ENCODE measurements around the gene TSPAN4.

TSPAN4 gene

DNA sequence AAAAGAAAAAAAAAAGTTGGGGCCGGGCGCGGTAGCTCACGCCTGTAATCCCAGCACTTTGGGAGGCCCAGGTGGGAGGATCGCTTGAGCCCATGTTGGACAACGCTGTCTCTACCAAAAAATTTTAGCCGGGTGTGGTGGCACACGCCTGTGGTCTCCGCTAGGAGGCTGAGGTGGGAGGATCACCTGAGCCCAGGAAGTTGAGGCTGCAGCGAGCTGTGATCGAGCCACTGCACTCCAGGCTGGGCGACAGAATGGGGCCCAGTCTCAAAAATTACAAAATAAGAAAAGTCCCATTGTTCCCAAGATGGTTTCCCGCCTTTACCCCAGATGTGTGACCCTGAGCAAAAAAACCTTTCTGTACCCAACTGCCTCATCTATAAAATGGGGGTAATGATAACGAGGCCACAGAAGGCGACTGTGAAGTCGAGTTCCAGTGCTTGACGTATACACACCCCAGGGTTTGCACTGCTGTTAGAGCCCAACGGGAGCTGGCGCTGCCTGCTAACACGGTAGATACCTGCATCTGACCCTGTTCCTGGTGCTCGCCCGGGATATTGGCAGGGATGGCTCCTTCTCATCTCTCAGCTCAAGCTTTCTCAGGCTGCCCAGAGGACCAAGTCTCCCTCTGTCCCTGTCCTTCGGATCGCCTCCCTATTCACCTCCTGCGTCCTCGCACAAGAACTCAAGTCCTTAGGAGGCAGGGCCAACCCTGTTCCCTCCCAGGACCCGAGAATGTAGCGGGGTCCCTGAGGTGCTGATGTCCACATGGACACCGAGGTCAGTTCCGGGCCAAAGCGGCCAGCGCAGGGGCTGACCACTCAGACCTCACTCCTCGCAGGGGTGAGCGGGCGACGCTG is 34.0 kb upstream of the TSPAN4 start:
- no peak for DNase-seq

DNA sequence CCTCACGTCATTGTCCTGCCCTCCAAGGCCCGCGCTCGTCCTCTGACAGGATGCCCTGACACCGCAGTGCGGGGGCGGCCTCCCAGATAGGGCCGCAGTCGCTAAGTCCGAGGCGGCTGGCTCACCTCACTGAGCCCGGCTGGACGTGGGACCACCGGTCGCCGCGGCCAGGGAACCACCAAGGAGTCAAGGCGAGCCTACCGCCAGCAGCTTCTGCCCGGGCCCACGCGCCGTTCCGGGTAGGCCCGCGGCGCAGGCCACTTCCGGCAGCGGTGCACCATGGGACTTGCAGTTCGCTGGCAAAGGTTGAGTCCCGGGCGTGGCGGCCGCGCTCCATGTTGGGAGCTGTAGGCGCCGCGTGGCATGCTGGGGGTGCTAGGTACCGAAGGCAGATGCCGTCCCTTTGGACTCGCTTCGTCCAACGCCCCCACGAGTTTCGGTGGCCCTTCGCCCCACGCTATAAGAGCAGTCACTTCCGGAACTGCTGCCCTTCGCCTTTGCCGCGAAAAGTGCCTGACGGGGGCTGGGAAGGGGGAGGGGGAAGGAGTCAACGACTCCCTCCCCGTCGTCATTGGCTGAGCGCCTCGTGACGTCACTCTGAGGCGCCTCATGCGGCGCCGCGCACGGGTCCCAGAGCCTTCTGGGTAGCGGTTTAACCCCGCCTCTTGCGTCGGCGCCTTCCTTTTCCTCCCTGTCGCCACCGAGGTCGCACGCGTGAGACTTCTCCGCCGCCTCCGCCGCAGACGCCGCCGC is 33.2 kb upstream of the TSPAN4 start, which contains the start of gene RPLP2:
RPLP2 (plus strand) TSS at position 681 of the 753 bp plus-strand sequence. CDS start 268 bp downstream, outside the sequence.
- DNase-seq = peak; percentile 95 to 98 (median 96)

DNA sequence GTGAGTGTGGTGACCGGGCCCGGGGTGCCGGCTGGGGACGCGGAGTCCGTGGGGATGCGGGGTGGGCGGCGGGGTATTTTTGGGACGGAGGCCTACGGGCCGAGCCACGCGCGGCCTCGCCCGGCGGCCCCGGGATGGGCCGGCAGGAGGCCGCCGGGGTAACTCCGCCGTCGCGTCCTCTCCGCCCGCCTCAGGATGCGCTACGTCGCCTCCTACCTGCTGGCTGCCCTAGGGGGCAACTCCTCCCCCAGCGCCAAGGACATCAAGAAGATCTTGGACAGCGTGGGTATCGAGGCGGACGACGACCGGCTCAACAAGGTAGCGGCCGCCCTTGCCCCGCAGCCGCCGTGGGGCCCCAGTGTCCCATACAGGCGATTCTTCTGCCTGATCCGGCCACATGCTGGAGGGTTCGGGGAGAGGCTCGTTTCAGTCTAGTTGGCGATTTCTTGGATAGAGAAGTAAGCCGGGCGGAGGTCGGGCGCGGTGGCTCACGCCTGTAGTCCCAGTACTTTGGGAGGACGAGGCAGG is 32.5 kb upstream of the TSPAN4 start:
- DNase-seq = no peak

DNA sequence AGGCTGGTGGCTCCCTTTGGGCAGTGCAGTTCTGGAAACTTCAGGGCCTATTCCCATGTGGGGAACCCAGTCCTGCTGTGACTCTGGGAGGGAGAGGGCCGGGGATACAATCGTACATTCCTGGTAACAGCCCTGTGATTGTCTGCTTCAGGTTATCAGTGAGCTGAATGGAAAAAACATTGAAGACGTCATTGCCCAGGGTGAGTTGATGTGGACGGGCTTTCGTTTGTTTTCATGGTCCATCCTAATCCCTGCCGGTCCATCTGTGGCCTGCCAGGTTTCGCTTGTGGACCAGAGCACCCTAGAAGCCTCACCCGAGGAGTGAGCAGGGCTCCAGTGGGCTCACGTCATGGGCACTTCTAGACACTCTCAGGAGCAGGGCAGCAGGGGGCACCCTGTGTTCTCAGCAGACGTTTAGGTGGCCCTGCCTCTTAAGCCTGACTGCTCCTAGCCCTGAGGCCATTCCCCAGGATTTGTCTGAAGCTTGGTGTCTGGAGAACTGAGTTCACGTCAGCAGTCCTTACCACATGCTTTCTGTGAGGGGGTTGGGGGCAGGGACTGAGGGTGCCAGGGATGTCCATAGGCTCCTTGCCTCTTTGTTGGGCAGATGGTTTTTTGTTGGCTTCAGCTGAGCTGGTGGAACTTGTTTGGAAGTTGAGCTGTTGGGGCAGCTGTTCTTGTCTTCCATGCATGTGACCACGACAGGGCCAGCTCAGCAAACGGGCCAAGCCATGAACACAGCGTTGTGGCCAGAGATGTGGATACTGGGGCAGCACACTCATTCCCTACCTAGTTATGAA is 31.0 kb upstream of the TSPAN4 start:
- no peak for DNase-seq

DNA sequence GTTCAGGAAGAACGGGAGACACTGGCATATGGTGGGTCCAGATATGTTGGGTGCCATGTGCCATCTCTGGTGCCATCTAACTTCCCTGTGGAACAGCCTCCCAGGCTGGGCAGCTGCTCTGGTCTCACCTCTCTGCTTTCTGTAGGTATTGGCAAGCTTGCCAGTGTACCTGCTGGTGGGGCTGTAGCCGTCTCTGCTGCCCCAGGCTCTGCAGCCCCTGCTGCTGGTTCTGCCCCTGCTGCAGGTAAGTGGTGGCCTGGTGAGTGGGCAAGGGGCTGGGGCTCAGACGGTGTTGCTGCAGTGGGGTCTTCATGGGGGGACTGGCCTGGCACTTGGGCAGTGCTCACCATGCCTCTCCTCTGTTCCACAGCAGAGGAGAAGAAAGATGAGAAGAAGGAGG is 30.3 kb upstream of the TSPAN4 start:
- DNase-seq = no peak

DNA sequence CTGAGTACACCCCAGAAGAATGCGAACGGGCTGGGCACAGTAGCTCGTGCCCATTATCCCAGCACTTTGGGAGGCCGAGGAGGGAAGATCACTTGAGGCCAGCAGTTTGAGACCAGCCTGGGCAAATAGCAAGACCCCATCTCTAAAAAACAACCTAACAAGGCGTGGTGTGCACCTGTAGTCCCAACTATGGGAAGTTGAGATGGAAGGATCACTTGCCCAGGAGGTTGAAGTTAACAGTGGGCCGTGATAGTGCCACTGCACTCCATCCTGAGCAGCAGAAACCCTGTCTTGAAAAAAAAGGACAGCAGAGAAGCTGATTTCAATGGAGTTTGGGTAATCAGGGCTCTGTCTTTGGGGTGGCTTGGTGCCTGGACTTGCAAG is 29.6 kb upstream of the TSPAN4 start:
- no peak for DNase-seq

DNA sequence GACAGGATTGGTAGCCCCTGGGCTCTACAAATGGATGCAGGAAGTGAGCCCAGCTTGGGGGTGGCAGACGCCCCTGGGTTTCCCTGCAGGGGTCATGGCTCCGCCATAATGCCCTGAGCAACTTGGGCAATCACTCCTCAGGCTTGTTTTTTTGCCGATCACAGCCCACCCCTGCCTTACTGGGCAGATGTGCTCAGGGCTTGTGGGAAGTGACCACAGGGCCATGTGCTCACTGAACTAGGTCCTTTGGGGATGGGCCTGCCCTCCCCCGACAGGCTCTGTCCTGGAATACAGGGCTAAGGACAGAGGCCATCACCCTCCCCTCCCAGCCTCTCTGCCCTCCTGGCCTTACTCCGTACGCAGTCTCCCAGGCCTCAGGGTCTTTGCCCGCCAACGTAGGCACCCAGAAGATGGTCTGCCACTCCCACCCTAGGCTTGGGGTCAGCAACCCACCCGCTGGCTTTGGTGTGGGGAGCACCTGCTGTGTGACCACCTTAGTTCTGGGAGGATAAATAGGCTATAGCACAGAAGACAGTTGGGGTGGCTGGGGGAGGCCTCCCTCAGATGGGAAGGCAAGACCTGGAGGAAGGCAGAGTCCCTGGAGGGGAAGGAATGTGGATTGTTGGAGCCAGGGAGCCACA is 29.1 kb upstream of the TSPAN4 start:
- DNase-seq = no peak

DNA sequence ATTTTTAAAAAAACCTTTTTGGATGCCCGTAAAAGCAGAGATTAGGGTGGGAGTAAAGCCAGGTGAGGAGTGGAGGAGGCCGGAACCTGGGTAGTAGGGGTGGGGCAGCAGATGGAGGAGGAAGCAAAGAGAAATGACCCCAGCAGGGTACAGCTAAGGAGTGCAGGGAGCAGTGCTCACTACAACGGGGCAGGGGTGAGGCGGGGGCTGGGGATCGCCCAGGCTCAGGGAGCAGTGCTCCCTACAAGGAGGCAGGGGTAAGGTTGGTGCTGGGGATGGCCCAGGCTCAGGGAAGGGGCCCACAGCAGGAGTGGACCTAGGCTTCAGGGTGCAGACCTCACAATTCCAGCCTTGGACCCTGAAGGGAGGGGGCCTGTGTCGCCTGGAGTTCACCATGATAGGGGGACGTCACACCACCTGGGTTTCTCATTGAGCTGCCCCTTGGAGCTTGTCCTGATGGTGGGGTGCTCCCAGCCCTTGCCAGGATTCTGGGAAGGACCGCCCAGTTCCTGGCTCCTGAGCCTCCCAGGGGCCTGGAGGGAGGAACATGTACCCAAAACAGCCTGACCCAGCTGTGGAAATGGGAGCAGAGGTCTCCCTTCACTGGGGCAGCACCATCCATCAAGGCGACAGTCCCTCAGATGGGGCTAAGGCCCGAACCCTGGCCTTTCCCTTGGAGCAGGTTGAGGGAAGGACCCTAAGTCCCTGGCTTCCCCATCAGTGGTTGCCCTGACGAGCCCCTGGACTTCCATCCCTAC is 26.8 kb upstream of the TSPAN4 start:
- DNase-seq = no peak

DNA sequence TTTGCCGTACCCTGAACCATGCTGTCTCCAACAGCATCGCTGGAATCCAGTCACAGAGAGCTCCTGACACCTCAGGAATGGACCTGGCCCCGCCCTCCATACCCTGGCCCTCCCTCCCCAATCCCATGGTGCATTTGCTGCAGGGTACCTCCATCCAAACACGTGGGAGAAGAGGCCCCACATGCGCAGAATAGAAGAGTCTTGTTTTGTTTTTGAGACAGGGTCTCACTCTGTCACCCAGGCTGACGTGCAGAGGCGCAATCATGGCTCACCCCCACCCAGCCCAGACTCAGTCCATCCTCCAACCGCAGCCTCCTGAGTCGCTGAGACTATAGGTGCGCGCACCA is 26.2 kb upstream of the TSPAN4 start:
- no peak for DNase-seq

DNA sequence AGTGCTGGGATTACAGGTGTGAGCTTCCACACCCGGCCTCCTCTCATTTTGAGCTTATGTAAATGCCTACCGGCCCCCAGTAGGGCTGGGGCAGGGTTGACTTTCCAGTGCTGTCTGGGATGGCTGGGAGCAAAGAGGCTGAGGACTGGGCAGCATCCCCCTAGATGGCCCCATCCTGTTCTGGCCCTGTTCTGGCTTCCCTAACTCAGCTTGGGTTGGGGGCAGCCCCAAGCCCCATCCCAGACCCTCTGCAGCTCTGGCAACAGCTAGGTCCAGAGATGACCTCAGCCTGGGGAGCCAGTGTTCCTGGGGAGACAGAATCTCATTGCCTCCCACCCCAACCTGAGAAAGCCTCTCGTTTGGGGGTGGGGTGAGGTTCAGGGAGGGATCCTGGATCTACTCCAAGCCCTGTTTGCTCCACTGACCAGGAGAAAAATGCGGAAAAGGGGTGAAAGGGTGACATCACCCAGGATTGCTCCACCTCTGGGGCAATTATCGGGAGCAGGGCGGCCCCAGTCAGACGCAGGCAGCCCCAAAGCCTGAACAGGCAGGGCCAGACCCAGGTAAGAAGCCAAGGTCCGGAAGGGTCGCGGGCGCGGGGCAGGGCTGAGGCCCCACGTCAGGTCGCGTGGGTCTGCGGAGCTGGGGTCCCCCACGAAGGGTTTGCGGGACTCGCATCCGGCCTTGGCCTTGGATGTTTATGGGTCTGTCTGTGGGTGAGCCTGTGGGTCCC is 24.1 kb upstream of the TSPAN4 start, which contains the start of gene PNPLA2:
PNPLA2 (plus strand) TSS at position 519 of the 733 bp plus-strand sequence. CDS start 805 bp downstream, outside the sequence.
- DNase-seq = no peak

DNA sequence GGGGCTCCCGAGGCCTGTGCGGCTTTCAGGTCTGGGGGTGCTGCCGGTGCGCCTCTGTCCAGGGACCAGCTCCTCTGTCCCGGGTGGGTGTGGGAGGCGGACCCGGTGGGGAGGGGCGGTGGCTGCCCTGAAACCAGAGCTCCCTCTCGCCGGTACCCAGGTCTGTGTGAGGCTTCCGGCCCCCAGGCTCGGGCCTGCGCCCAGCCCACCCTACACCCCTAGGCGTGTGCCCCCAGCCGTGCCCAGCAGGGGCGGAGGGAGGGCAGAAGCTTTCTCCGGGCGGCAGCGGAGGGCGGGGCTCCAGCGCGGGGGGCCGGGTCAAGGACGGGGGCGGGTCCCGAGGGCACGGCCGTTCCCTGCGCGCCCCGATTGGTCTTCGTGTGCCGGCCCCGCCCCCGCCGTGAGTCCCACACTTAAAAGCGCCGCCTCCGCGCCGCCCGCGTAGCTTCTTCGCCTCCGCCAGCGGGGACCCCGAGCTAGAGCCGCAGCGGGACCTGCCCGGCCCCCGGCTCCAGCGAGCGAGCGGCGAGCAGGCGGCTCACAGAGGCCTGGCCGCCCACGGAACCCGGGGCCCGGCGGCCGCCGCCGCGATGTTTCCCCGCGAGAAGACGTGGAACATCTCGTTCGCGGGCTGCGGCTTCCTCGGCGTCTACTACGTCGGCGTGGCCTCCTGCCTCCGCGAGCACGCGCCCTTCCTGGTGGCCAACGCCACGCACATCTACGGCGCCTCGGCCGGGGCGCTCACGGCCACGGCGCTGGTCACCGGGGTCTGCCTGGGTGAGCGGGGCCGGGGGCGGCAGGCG is 23.3 kb upstream of the TSPAN4 start:
- DNase-seq = peak; percentile 85 to 91 (median 88)

DNA sequence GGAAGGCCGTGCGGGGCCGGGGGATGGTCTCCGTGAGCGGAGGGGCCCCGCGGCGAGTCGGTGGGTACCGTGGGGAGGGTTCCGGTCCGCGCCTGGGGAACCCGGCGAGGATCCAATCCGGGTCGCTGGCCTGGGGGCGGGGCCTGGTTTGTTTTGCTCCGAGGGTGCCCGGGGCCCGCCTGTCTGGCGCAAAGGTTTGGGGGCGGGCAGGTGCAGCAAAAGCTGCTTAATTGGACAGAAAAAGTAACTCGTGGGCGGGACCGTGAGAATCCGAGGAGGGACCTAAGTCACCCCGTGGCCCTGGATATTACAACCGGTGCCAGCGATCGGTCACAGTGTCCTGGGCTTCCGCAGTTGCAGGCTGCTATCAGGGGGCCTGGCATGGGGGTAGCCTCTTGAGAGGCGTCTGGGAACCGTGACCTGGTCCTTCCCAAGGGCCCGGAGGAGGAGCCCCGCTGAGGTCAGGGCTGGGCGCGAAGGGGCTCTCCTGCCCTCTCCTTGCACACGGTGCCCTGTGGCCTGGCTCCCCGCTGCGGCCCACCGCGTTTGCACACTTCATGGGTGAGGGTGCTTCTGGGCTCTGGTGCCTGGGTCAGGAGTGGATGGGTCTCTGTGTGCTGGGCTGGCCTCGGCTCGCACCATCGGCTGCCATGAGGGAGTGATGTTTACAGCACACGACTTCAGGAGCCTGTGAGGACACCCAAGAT is 22.6 kb upstream of the TSPAN4 start:
- peak; percentile 84 to 96 (median 90) for DNase-seq

DNA sequence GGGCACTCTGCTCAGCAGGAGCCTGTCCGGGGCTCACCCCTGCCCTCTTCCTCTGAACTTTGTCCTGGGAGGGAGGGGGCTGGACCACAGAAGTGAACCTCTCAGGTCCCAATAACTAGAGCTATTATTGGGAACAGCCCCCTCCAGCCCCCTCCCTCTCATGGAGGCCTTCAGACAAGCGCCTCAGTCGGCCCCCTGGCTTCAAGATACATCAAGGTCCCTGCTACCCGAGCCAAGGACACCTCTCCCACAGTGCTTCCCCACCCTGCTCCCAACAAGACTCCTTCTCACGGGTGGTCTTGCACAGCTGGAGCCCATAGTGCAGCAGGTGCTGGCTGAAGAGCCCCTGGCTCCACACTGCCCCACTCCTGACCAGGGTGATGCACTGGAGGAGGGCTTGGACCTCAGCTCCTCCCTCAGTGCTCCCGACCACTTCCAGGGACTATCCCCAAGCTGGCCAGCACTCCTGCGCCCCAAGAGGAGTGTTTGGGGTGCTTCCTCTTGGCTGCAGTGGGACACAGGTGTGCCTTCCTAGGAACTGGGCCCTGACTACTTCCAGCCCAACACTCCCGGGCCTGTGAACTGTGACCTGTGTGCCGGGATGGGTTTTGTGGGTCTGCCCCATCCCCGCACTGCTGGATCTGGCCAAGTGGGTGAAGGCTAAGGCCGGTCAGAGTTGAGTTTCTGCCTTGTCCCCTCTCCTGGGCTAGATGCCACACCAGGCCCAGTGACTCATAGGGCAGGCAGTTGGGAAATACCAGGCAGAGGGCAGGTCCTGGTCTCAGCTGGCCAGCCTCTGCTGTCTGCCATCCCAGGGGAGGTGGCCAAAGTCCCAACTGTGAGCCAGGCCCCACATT is 21.8 kb upstream of the TSPAN4 start:
- DNase-seq = no peak

DNA sequence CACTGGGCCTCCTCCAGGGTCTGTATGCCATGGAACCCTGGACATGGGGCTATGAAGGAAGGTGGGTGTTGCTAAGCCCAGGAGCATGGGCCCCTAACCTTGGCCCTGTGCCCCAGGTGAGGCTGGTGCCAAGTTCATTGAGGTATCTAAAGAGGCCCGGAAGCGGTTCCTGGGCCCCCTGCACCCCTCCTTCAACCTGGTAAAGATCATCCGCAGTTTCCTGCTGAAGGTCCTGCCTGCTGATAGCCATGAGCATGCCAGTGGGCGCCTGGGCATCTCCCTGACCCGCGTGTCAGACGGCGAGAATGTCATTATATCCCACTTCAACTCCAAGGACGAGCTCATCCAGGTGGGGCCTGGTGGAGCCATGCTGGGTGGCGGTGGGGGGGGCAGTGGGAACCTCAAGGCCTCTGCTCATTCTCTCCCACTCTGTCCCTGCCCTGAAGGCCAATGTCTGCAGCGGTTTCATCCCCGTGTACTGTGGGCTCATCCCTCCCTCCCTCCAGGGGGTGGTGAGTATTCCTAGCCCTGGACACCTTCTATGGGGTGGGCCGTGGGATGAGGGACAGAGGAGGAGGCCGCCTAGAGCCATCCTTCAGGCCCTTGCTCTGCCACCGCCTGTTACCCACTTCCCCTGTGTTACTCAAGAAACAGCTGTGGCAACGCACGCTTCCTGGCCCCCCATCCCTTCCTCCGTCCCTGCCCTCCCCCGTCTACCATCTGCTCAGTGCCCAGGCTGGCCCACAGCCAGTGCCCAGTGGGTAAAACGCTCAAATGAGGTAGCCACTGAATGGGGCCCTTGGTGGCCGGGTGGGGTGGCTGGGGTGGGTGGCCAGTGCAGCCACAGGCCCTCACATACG is 20.9 kb upstream of the TSPAN4 start:
- DNase-seq = no peak

DNA sequence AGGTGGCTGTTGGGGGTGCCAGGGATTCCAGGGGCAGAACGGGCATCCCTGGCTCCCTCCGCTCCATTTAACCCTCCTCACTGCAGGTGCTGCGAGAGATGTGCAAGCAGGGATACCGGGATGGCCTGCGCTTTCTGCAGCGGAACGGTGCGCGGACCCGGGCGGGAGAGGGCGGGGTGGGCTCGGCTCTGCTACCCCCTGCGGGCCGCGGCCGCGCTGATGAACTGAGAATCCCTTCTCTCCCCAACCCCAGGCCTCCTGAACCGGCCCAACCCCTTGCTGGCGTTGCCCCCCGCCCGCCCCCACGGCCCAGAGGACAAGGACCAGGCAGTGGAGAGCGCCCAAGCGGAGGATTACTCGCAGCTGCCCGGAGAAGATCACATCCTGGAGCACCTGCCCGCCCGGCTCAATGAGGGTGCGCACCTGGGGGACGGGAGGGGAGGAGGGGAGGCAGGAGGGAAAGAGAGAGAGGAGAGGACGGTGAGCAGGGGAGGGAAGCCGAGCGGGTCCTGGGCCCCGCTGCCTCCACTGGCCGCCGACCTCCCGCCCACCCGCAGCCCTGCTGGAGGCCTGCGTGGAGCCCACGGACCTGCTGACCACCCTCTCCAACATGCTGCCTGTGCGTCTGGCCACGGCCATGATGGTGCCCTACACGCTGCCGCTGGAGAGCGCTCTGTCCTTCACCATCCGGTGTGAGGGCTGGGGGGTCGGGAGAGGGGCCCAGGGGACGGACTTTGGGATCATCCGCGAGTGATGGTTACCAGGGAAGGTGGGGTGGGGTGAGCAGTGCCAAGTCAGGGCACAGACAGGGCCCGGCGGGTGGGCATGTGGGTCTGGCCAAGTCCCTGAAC is 19.0 kb upstream of the TSPAN4 start:
- no peak for DNase-seq

DNA sequence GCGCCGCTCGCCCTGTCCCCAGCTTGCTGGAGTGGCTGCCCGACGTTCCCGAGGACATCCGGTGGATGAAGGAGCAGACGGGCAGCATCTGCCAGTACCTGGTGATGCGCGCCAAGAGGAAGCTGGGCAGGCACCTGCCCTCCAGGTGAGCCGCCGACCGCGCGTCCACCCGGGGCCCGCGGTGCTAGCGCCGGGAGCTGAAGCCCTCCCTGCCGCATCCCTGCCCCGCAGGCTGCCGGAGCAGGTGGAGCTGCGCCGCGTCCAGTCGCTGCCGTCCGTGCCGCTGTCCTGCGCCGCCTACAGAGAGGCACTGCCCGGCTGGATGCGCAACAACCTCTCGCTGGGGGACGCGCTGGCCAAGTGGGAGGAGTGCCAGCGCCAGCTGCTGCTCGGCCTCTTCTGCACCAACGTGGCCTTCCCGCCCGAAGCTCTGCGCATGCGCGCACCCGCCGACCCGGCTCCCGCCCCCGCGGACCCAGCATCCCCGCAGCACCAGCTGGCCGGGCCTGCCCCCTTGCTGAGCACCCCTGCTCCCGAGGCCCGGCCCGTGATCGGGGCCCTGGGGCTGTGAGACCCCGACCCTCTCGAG is 18.3 kb upstream of the TSPAN4 start:
- DNase-seq = no peak
